Activated CD8-positive, alpha-beta memory T cell treated with anti-CD3 and anti-CD28 coated beads, Interleukin-2, amount 50 U/mL, for 48 hours (primary cell): ENCODE results near the gene ARHGAP24.

Source experiments
- DNase-seq: peaks from one replicate; pipeline ENCODE4 v3.0.0-alpha.2; 2020

ARHGAP24 gene

GRCh38 chr4:85708468-85708867, 233.5 kb downstream of the ARHGAP24 start:
- DNase-seq, result no peak

GRCh38 chr4:85713005-85713404, 238.1 kb downstream of the ARHGAP24 start:
- no peak for DNase-seq

GRCh38 chr4:85715991-85716737, 241.2 kb downstream of the ARHGAP24 start:
- DNase-seq, result no peak

GRCh38 chr4:85717351-85717750, 242.4 kb downstream of the ARHGAP24 start:
- DNase-seq, result no peak

GRCh38 chr4:85717847-85718246, 242.9 kb downstream of the ARHGAP24 start:
- no peak for DNase-seq

GRCh38 chr4:85720735-85721134, 245.8 kb downstream of the ARHGAP24 start:
- DNase-seq, result no peak

- no peak for DNase-seq
Measured at GRCh38 chr4:85722401-85722800, 247.5 kb downstream of the ARHGAP24 start.

- no peak for DNase-seq
Measured at GRCh38 chr4:85722807-85723206, 247.9 kb downstream of the ARHGAP24 start.

- no peak for DNase-seq
Measured at GRCh38 chr4:85724791-85725563, 250.0 kb downstream of the ARHGAP24 start.

- no peak for DNase-seq
Measured at GRCh38 chr4:85725721-85726170, 250.8 kb downstream of the ARHGAP24 start.

GRCh38 chr4:85726555-85726954, 251.6 kb downstream of the ARHGAP24 start:
- no peak for DNase-seq

- DNase-seq, result no peak
Measured at GRCh38 chr4:85728464-85728863, 253.5 kb downstream of the ARHGAP24 start.

GRCh38 chr4:85732124-85732523, 257.2 kb downstream of the ARHGAP24 start:
- no peak for DNase-seq

GRCh38 chr4:85733798-85734197, 258.8 kb downstream of the ARHGAP24 start:
- DNase-seq, result no peak

GRCh38 chr4:85734424-85734831, 259.5 kb downstream of the ARHGAP24 start:
- DNase-seq, result no peak

GRCh38 chr4:85736571-85736970, 261.6 kb downstream of the ARHGAP24 start:
- no peak for DNase-seq

- no peak for DNase-seq
Measured at GRCh38 chr4:85737254-85737653, 262.3 kb downstream of the ARHGAP24 start.

GRCh38 chr4:85738721-85739120, 263.8 kb downstream of the ARHGAP24 start:
- no peak for DNase-seq

- DNase-seq, result no peak
Measured at GRCh38 chr4:85740431-85740861, 265.5 kb downstream of the ARHGAP24 start.

- DNase-seq, result no peak
Measured at GRCh38 chr4:85741381-85741780, 266.4 kb downstream of the ARHGAP24 start.

- no peak for DNase-seq
Measured at GRCh38 chr4:85741921-85742591, 267.1 kb downstream of the ARHGAP24 start.

- DNase-seq, result no peak
Measured at GRCh38 chr4:85744950-85745349, 270.0 kb downstream of the ARHGAP24 start.

GRCh38 chr4:85745939-85746338, 271.0 kb downstream of the ARHGAP24 start:
- DNase-seq, result no peak
